Right lobe of liver (tissue), 6 donors: ENCODE results near the gene NPAP1. TPM values are rescaled to one million over a fixed set of nuclear protein-coding genes. Genes with fewer than 3 reads are reported as not detected.

Experiments
- ATAC-seq, 4 donors: fragments of 200-7000 bp; cut with Tn5 transposase; one replicate each; pipeline ENCODE4 v1.9.1; 2020; ENCODE audit warnings: mild to moderate bottlenecking in 4 of 4, moderate library complexity in 4 of 4
- DNase-seq, 3 donors: peaks; one replicate each; pipeline ENCODE4 v3.0.0-alpha.2; 2020
- H3K27ac ChIP-seq, 3 donors: fragments of 200-600 bp; one replicate each; pipeline ENCODE4 v1.8.0; 2022
- H3K27me3 ChIP-seq, 2 donors: fragments of 200-600 bp; one replicate each; pipeline ENCODE4 v1.8.0; 2022
- H3K36me3 ChIP-seq, 4 donors: fragments of 200-600 bp; sonication (generic) in 1 of 4; one replicate each; pipeline versions ENCODE4 v1.5.1 to v1.8.0; 2017 to 2022; ENCODE audit warnings: control low read depth in 1 of 4
- H3K4me1 ChIP-seq, 4 donors: fragments of 200-600 bp; sonication (generic) in 1 of 4; one replicate each; pipeline versions ENCODE4 v1.5.1 to v1.8.0; 2017 to 2022; ENCODE audit warnings: control low read depth in 1 of 4
- H3K4me3 ChIP-seq, 3 donors: fragments of 200-600 bp; one replicate each; pipeline ENCODE4 v1.8.0; 2022
- H3K9me3 ChIP-seq, 4 donors: fragments of 200-600 bp; sonication (generic) in 1 of 4; one replicate each; pipeline versions ENCODE4 v1.5.1 to v1.8.0; 2017 to 2022; ENCODE audit warnings: control low read depth in 1 of 4
- CTCF ChIP-seq, 4 donors: fragments of 200-600 bp in 3 of 4; fragments of 450-650 bp in 1 of 4; IDR thresholded peaks; one replicate each; pipeline versions ENCODE4 v1.5.1 to v1.8.0; 2016 to 2022; ENCODE audit warnings: antibody characterized with exemption in 4 of 4, mild to moderate bottlenecking in 2 of 4
- POLR2A ChIP-seq: fragments of 450-650 bp; IDR thresholded peaks from one replicate; pipeline ENCODE4 v1.6.1; 2017; ENCODE audit warnings: antibody characterized with exemption, mild to moderate bottlenecking
- WGBS: methylation state at CpG from one replicate; pipeline ENCODE4 v1.1.6; 2018; ENCODE audit warnings: low coverage, low lambda C conversion rate; ENCODE audit not compliant: insufficient coverage; ENCODE audit errors: missing lambda C conversion rate; 5-methylcytosine and 5-hydroxymethylcytosine counted together
- intact Hi-C, 2 donors: fragments of 100-400 bp; cut with DNase I; formaldehyde crosslinking; loops; one replicate each; pipeline versions ENCODE4 v1.11.2 to v1.14.1; 2022
- total RNA-seq, 6 experiments: library from RNA; depleted of rRNA in 2 of 6; stranded (reverse); fragments of >200 nt in 2 of 6; fragmentation: NEBNext Ultra II Directional in 3 of 6; extraction: Animal tissue kit (Norgen Biotek cat#: 25700) in 3 of 6; gene quantifications; one replicate each; pipeline versions ENCODE4 v1.1.0 to v1.2.4, GENCODE V29; 2016 to 2023
- donor health status: DM: no; HTN: yes; CAD: no.
- donor health status: DM: no; HTN: no; CAD: no.
- donor health status: DM: no; HTN: no; CAD: no.
- donor health status: DM: no; HTN: yes; CAD: no.
- donor health status: DM: no; HTN: yes; CAD: no.

NPAP1 gene
- total RNA-seq, 6 experiments from 2014 or later = 0.02 to 0.07 (median 0.06) TPM; not detected in 3

- DNase-seq (no peak), ATAC-seq (no peak)
- intact Hi-C loops = no loop called here
- Histone ChIP-seq H3K27ac (no peak overlapping the region), H3K27me3 (no peaks in the 10 kb centered on the region), H3K4me1 (no peaks in the 10 kb centered on the region), H3K4me3 (no peak overlapping the region), H3K9me3 (no peaks in the 10 kb centered on the region), H3K36me3 (no peaks in the 10 kb centered on the region)
- TF ChIP-seq CTCF (IDR thresholded peaks at IDR 0.05) (no peak), POLR2A (no peak)
- WGBS = 34% methylated on average over 3 of the region's 3 CpGs
These were observed 20.6 kb downstream of the NPAP1 start for GRCh38 chr15:24696201-24696600.

GRCh38 chr15:24696842-24697241 is 21.3 kb downstream of the NPAP1 start:
- no peak overlapping the region for H3K4me3 ChIP-seq
- no peak overlapping the region for H3K27ac ChIP-seq
- H3K36me3 ChIP-seq = no peaks in the 10 kb centered on the region
- intact Hi-C loops = no loop called here
- no peaks in the 10 kb centered on the region for H3K4me1 ChIP-seq
- 39% methylated on average over 9 of the region's 9 CpGs for WGBS
- DNase-seq (no peak), ATAC-seq (no peak)
- TF ChIP-seq POLR2A (no peak), CTCF (IDR thresholded peaks at IDR 0.05) (no peak)
- no peaks in the 10 kb centered on the region for H3K9me3 ChIP-seq
- H3K27me3 ChIP-seq = no peaks in the 10 kb centered on the region

- 50% methylated on average over 2 of the region's 5 CpGs for WGBS
- intact Hi-C loops = no loop called here
- no peak overlapping the region for H3K4me3 ChIP-seq
- no peak for DNase-seq
- TF ChIP-seq POLR2A = no peak
- TF ChIP-seq CTCF (IDR thresholded peaks at IDR 0.05) = no peak
- no peaks in the 10 kb centered on the region for H3K9me3 ChIP-seq
- no peaks in the 10 kb centered on the region for H3K4me1 ChIP-seq
- no peak for ATAC-seq
- no peak overlapping the region for H3K27ac ChIP-seq
- no peaks in the 10 kb centered on the region for H3K27me3 ChIP-seq
- H3K36me3 ChIP-seq = no peaks in the 10 kb centered on the region
These were observed 42.9 kb downstream of the NPAP1 start for GRCh38 chr15:24718289-24719082.

GRCh38 chr15:24729760-24730159 is 54.2 kb downstream of the NPAP1 start:
- no peak overlapping the region for H3K4me3 ChIP-seq
- no peaks in the 10 kb centered on the region for H3K9me3 ChIP-seq
- H3K27ac ChIP-seq = no peak overlapping the region
- DNase-seq (no peak), ATAC-seq (no peak)
- 63% methylated on average over 2 of the region's 2 CpGs for WGBS
- H3K36me3 ChIP-seq = no peaks in the 10 kb centered on the region
- H3K4me1 ChIP-seq = no peaks in the 10 kb centered on the region
- TF ChIP-seq CTCF (IDR thresholded peaks at IDR 0.05) (no peak), POLR2A (no peak)
- no peaks in the 10 kb centered on the region for H3K27me3 ChIP-seq
- intact Hi-C loops = no loop called here
